Activated CD8-positive, alpha-beta T cell treated with anti-CD3 and anti-CD28 coated beads for 36 hours (primary cell): ENCODE data around the gene RAD51. TPM values are rescaled to one million over a fixed set of nuclear protein-coding genes. Genes with fewer than 3 reads are reported as not detected.
A peak's percentile ranks its signal among the peaks of the same experiment; 100 is the strongest.

Experiments used
- ATAC-seq: fragments of 200-7000 bp; cut with Tn5 transposase; one replicate; pipeline ENCODE4 v1.10.0; 2021; ENCODE audit warnings: mild to moderate bottlenecking, moderate library complexity
- CTCF ChIA-PET: fragments of 350-600 bp; sonication (Branson Sonifier 250); formaldehyde crosslinking; loops from one replicate; lab custom pipeline; 2021; ENCODE audit warnings: antibody characterized with exemption; lab: Charles Lee
- POLR2A ChIA-PET: fragments of 350-600 bp; sonication (Branson Sonifier 250); formaldehyde crosslinking; loops from one replicate; lab custom pipeline; 2021; ENCODE audit warnings: antibody characterized with exemption; lab: Charles Lee
- DNase-seq: peaks from one replicate; pipeline ENCODE4 v3.0.0-alpha.2; 2020
- H3K27ac Mint-ChIP-seq: one replicate; pipeline ENCODE4 v1.8.0; 2021; ENCODE audit warnings: mild to moderate bottlenecking, mixed read lengths
- H3K27me3 Mint-ChIP-seq: one replicate; pipeline ENCODE4 v1.8.0; 2021; ENCODE audit warnings: mixed read lengths
- H3K36me3 Mint-ChIP-seq: one replicate; pipeline ENCODE4 v1.8.0; 2021; ENCODE audit warnings: low read depth, mixed read lengths
- H3K4me1 Mint-ChIP-seq: one replicate; pipeline ENCODE4 v1.8.0; 2021; ENCODE audit warnings: low read depth, mixed read lengths
- H3K4me3 Mint-ChIP-seq: one replicate; pipeline ENCODE4 v1.8.0; 2021; ENCODE audit warnings: mild to moderate bottlenecking, moderate library complexity, mixed read lengths
- H3K9me3 Mint-ChIP-seq: one replicate; pipeline ENCODE4 v1.8.0; 2021; ENCODE audit warnings: mixed read lengths
- CTCF ChIP-seq: fragments of 200-600 bp; IDR thresholded peaks from one replicate; pipeline ENCODE4 v1.8.0; 2022; ENCODE audit warnings: antibody characterized with exemption, mild to moderate bottlenecking
- intact Hi-C: fragments of 100-400 bp; cut with micrococcal nuclease; formaldehyde crosslinking; loops from one replicate; pipeline ENCODE4 v1.10.0; 2022
- total RNA-seq, 2 experiments: library from RNA; stranded (reverse); gene quantifications; one replicate each; pipeline ENCODE4 v1.2.3, GENCODE V29; 2021

RAD51 gene
- total RNA-seq, 2 experiments from 2014 or later = 66.5 to 77.0 TPM

- no peak for ATAC-seq
- no peaks in the 10 kb centered on the region for H3K27me3 Mint-ChIP-seq
Measured at GRCh38 chr15:40736575-40736974, 41.6 kb downstream of the RAD51 start.

DNA sequence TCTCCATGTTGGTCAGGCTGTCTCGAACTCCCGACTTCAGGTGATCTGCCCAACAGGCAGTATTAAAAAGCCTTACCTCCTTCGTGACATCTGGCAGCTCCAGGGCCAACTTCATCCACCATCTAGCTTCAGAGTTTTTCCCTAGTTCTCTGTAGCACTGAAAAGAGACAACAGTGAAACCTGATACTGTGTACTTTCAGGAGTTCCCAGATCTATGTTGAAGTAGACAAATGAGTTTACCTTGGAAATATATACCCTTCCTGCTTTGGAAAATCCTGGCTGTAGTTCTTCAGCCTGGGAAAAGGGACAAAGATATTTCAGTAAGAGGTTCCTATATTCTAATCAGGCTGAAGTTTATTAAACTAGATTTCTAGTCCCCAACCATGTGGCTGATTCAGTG, 42.1 kb downstream of the RAD51 start:
- DNase-seq (no peak), ATAC-seq (no peak)
- H3K4me1 Mint-ChIP-seq = peaks cover 2% of the 10 kb centered on the region
- TF ChIP-seq CTCF = no peak
- H3K27me3 Mint-ChIP-seq = no peaks in the 10 kb centered on the region
- peaks cover 51% of the 10 kb centered on the region for H3K36me3 Mint-ChIP-seq
- no peak overlapping the region for H3K4me3 Mint-ChIP-seq
- ChIA-PET CTCF (interaction anchor here (1.2 to 4.7 kb wide), 3 partner anchors 26 to 74 kb away, joined by 3 to 18 read pairs (median 3); no protein-coding TSS in a partner anchor), POLR2A (interaction anchor here (0.6 to 1.0 kb wide), 3 partner anchors 8 to 340 kb away, joined by 3 read pairs; no protein-coding TSS in a partner anchor)
- intact Hi-C loops = no loop called here
- H3K27ac Mint-ChIP-seq = no peak overlapping the region
- no peaks in the 10 kb centered on the region for H3K9me3 Mint-ChIP-seq

More at GRCh38 chr15:40736575-40736974, 41.6 kb downstream of the RAD51 start:
- Mint-ChIP-seq H3K27ac (no peak overlapping the region), H3K4me1 (peaks cover 2% of the 10 kb centered on the region), H3K4me3 (no peak overlapping the region), H3K9me3 (no peaks in the 10 kb centered on the region), H3K36me3 (peaks cover 56% of the 10 kb centered on the region)
- DNase-seq = no peak
- no peak for TF ChIP-seq CTCF
- ChIA-PET POLR2A (interaction anchor here (0.9 to 1.0 kb wide), 2 partner anchors 9 to 20 kb away, joined by 3 to 4 read pairs; no protein-coding TSS in a partner anchor), CTCF (interaction anchor here (1.2 to 2.8 kb wide), 3 partner anchors 25 to 75 kb away, joined by 3 to 16 read pairs (median 3); no protein-coding TSS in a partner anchor)
- intact Hi-C loops = no loop called here

DNA sequence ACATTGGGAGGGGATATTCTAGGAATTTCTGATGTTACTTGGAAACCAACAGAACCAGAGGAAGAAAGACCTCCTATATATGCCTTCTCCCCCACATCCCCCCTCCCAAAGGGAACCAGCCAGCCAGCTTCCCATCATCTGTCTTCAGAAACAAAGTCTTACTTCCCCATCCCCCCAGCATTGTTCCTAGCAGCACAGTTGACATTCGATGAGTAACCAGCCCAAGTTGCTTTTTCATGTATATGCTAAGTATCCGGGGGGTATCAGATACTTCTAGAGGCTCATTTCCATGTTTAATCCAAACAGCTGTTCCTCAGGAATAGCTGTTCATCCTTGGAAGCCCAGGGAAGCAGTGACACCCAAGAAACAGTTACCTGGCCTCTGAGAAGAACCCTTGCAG, 44.1 kb downstream of the RAD51 start:
- ChIA-PET CTCF (interaction anchor here (0.6 to 4.7 kb wide), 6 partner anchors 8 to 155 kb away, joined by 3 to 18 read pairs (median 3); partner anchors contain the start of gene VPS18), POLR2A (interaction anchor here (0.6 to 3.1 kb wide), 6 partner anchors 10 to 26 kb away, joined by 3 to 12 read pairs (median 4); no protein-coding TSS in a partner anchor)
- Mint-ChIP-seq H3K4me3 (no peak overlapping the region), H3K27me3 (no peaks in the 10 kb centered on the region), H3K4me1 (peaks cover 20% of the 10 kb centered on the region), H3K9me3 (no peaks in the 10 kb centered on the region), H3K36me3 (peaks cover 51% of the 10 kb centered on the region), H3K27ac (no peak overlapping the region)
- no peak for ATAC-seq
- intact Hi-C loops = no loop called here
- TF ChIP-seq CTCF = no peak
- DNase-seq = no peak

DNA sequence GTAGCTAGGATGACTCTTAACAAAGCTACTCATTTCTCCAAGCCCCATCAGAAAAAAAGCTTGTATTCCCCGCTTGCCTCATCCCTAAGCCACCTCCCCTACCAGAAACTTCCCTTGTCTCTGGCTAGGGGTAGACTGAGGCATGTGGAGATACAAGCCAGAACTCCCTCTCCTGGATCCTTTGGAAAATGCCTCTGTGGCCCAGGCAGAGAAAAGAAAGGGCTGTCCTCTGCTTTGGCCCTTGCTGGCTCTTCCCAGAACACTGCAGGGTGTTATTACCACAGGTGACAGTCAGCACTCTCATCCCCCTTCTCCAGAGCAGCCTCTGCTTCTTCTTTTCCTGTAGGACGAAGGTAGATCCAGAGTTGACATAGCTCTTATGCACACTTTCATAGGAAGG, 44.9 kb downstream of the RAD51 start:
- CTCF ChIA-PET = interaction anchor here (1.0 to 4.7 kb wide), 4 partner anchors 17 to 154 kb away, joined by 3 to 18 read pairs (median 4); partner anchors contain the start of gene VPS18
- Mint-ChIP-seq H3K27ac (no peak overlapping the region), H3K9me3 (no peaks in the 10 kb centered on the region), H3K4me1 (peaks cover 27% of the 10 kb centered on the region), H3K36me3 (peaks cover 51% of the 10 kb centered on the region), H3K27me3 (no peaks in the 10 kb centered on the region), H3K4me3 (no peak overlapping the region)
- TF ChIP-seq CTCF = no peak
- ATAC-seq (no peak), DNase-seq (no peak)
- POLR2A ChIA-PET = interaction anchor here (0.8 to 3.1 kb wide), 4 partner anchors 11 to 28 kb away, joined by 3 to 12 read pairs (median 7); no protein-coding TSS in a partner anchor
- intact Hi-C loops = no loop called here

DNA sequence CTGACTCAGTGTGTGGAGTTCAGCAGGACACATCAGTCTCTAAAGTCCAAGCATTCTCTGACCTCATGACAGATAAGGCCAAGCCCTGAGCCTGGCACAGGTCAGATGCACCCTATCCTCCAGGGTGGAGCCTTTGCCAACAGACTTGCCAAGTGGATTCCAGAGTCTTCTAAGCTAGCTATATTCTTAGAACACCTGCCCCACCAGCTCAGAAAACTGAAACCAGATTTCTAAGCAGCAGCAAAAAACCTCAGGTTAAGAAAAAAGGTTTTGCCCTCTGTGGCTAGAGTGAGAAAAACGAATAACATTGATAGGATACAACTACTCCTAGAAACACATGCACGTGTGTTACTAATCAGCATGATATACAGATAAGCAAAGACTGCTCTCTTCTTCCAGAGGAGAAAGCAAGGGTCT, 48.5 kb downstream of the RAD51 start:
- H3K27me3 Mint-ChIP-seq = no peaks in the 10 kb centered on the region
- DNase-seq (no peak), ATAC-seq (no peak)
- no peak for TF ChIP-seq CTCF
- peak overlapping the region; percentile 88 for H3K27ac Mint-ChIP-seq
- peaks cover 33% of the 10 kb centered on the region for H3K36me3 Mint-ChIP-seq
- ChIA-PET POLR2A (interaction anchor here (0.8 to 3.2 kb wide), 9 partner anchors 14 to 63 kb away, joined by 3 to 16 read pairs (median 4); partner anchors contain the start of genes GCHFR, RAD51 and ZFYVE19), CTCF (interaction anchor here (0.9 to 4.0 kb wide), 10 partner anchors 10 to 198 kb away, joined by 3 to 32 read pairs (median 4); partner anchors contain the start of genes C15orf62 and GCHFR)
- H3K4me3 Mint-ChIP-seq = no peak overlapping the region
- intact Hi-C loops = no loop called here
- H3K4me1 Mint-ChIP-seq = peaks cover 33% of the 10 kb centered on the region
- no peaks in the 10 kb centered on the region for H3K9me3 Mint-ChIP-seq
